HG02763 (cell line): ENCODE measurements around the gene ABCC4.
"Not testable (repeated sequence)": the region's sequence is repeated elsewhere in the genome, so short reads cannot be mapped to it uniquely, and the experiment has no call there.

Source experiments
- ATAC-seq: cut with Tn5 transposase; IDR thresholded peaks from one replicate; pipeline ENCODE4 v1.9.1; 2021; ENCODE audit warnings: mild to moderate bottlenecking, moderate library complexity; ENCODE audit not compliant: unreplicated experiment

ABCC4 gene

DNA sequence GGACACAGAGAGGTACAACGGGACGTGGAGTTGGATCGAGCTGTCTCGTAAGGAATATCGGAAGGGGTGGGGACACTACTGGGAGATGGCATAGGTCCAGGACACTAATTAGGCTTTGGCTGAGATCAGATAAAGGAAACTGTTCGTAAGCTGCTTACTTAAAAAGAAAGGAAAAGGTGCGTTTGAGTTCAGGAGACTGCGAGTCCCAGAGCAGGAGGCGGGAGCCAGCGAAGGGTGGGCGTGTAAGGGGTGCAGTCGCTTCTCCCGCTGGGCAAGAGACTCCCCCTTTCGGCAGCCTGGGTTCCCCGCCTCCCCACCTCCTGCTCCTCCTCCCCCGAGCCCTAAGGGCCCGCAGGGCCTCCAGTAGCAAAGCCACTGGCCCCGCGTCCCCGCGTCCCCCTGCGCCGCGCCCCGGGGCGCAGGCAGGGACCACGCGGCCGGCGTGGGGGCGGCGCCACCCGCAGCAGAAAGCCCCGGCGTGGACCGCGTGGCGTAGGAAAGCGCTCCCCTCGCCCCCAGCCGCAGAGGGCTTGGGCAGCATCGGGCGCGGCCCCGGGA lies 547 bp downstream of the ABCC4 start:
- peak; percentile 37 for ATAC-seq

DNA sequence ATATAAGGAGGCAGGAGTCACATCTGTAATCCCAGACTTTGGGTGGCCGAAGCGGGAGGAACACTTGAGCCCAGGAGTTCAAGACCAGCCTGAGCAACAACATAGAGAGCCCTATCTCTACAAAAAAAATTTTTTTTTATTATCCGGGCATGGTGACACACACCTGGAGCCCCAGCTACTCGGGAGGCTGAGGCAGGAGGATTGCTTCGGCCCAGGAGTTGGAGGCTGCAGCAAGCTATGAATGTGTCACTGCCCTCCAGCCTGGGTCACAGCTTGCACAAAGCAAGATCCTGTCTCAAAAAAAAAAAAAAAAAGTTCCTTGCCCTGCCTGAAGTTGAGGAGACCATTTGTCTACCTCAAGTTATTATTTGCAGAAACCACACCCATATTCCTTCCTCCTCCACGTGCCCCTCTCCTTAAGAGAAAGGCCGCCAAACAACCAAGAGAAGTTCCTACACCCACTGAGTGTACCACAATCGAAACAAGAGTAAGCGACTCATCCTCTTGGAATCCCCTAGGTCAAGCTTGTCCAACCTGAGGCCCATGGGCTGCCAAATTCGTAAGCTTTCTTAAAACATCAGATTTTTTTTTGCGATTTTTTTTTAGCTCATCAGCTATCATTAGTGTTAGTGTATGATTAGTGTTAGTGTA lies 2.2 kb downstream of the ABCC4 start:
- no peak for ATAC-seq

DNA sequence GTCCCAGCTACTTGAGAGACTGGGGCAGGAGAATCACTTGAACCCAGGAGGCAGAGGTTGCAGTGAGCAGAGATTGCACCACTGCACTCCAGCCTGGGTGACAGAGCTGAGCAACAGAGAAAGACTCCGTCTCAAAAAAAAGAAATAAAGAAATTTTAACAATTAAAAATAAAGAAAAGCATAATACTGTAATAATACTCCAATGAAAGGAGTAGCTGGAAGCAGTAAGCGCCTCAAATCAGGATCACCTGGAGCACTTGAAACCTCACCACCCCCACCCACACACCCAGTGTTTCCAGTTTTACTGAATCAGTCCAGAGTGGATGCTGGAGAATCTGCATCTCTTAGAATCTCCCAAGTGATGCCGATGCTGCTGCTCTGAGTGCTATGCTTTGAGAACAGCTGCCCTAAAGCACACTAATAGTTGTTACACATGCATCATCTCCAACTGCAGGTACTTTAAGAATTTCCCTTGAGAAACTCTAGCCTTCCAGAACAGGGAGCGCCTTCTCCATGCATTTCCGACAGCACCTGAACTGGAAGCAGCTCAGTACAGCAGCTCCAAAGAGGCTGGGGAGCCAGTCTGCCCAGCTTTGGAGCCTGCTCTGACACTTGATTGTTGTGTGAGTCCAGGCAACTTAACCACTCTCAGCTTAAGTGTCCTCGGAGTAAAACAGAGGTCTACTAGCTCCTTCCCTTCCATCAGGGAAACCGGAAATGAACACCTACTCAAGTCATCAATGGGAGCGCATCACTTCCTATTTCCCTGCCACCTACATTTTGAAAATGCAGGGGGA lies 2.9 kb downstream of the ABCC4 start:
- ATAC-seq = no peak

DNA sequence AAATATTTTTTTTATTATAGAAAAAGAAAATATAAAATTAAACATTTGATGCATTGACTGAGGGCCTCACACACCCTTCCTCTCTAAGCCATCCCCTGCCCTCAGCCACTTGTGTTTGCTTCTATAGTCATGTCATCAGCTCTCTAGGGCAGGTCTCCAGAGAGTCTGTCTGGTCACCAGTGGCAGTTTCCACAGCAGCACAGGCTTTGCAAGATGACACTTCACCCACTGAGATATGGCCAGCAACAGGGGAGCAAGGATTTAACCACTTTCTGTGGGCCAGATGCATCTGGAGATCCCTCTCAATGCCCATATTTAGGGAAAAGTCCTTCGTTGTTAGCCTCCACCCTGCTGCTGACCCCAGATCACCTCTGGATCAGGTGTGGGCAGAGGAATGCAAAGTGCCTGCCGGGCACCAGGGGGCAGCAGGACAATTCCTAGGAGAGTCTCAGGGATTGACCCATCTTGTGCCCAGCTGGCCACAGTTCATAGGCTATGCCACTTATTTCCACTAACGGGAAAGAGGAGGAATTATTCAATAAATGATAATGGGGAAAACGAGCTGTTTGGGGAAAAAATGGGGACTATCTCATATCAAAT lies 4.8 kb downstream of the ABCC4 start:
- no peak for ATAC-seq

DNA sequence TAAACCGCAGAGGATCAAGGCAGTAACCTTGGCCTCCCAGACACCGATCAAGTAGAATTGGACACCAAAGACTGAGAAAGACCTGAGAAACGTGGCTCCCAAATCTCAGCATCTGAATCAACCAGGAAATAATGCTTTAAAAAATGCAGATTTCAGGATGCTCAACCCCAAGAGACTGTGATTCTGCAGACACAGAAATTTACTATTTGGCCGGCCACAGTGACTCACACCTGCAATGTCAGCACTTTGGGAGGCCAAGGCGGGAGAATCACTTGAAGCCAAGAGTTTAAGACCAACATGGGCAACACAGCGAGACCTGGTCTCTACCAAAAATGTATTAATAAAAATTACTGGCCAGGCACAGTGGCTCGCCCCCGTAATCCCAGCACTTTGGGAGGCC lies 6.2 kb downstream of the ABCC4 start:
- no peak for ATAC-seq

DNA sequence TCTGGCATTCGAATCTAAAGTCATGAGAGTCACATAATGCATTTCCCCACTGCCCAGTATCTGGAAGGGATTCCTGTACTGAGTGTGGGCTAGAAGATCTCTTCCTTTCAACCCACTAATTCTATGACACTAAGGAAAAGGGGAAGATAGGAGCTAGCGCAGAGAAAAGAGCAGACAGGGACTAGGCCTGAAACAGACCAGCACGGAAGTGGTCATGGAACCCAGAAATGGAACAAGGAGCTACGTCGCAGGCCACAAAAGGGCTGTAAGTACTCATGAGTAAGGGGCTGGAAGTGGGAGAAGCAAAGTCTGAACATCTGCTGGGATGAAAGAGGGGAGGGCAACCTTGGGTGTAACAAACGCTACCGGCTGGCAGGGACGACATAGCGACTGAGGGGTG lies 8.6 kb downstream of the ABCC4 start:
- no peak for ATAC-seq

DNA sequence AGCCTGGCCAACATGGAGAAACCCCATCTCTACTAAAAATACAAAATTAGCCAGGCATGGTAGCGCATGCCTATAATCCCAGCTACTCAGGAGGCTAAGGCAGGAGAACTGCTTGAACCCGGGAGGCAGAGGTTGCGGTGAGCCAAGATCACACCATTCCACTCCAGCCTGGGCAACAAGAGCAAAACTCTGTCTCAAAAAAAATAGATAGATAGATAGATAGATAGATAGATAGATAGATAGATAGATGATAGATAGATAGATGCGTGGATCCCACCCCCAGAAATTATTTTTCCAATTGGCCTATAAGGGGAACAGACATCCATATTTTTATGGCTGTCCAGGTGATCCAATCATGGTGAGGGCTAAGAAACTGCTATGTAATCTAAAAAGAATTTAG lies 11.3 kb downstream of the ABCC4 start:
- not testable (repeated sequence) for ATAC-seq

DNA sequence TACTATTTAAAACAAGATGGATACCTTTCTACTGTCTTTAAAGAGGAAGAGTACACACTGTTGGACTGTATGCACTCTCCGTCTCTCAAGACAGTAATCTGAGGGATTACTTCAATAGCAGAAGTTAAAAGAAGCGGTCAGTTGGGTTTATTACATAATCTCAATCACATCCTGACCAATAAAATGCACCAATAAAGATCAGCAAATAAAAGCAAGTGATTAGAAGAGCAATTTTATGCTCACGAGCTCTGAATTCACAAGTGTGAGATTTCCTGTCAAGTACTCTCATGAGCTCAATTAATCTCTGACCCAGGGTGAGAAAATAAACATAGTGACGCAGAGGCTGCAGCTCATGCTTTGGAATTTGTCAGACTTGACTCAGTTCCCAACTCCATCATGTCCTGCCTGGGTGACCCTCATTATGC lies 12.2 kb downstream of the ABCC4 start:
- no peak for ATAC-seq

DNA sequence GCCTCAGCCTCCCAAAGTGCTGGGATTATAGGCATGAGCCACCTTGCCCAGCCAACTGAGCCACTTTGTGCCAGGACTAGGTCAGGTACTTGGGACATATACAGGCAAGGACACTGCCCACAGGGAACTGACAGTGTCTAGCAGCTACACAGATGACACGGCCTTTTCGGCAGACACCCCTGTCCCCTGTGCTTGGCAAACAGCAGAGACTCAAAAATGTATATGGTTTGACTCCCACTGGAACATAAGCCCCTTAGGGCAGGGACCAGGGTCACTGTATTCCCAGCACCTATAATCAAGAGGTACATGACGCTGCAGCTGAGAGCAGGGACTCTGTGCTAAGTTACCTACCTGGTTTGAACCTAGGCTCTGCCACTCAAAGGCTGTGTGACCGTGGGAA lies 16.8 kb downstream of the ABCC4 start:
- ATAC-seq = no peak

DNA sequence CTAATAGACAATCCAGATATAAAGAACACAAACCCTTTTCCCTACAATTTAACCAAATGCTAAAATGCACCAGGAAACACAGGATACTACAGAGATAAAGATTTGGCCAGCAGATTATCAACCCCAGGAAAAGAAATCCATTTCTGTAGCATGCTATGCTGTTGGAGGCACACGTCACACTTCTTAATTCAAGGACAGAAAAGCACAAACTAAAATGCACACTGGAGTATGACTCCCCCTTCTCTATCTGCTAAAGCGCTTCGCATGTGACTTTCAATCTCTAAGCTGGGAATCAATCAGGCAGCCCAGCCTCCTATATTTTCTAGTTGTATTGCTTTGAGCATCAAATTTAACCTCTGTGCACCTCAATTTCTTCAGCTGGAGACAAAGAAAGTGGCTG lies 22.2 kb downstream of the ABCC4 start:
- ATAC-seq = no peak

DNA sequence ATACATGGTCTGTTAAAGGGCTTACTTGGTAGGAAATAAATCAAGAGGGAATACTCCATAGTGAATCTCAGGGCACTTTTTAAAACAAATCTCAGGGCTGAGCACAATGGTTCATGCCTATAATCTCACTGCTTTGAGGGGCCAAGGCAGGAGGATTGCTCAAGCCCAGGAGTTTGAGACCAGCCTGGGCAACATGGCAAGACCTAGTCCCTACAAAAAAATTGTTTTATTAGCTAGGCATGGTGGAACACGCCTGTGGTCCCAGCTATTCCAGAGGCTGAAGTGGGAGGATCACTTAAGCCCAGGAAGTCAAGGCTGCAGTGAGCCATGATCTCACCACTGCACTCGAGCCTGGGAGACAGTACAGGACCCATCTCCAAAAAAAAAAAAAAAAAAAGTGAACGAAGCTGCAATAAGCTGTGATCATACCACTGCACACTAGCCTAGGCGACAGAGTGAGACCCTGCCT lies 25.2 kb downstream of the ABCC4 start:
- no peak for ATAC-seq

DNA sequence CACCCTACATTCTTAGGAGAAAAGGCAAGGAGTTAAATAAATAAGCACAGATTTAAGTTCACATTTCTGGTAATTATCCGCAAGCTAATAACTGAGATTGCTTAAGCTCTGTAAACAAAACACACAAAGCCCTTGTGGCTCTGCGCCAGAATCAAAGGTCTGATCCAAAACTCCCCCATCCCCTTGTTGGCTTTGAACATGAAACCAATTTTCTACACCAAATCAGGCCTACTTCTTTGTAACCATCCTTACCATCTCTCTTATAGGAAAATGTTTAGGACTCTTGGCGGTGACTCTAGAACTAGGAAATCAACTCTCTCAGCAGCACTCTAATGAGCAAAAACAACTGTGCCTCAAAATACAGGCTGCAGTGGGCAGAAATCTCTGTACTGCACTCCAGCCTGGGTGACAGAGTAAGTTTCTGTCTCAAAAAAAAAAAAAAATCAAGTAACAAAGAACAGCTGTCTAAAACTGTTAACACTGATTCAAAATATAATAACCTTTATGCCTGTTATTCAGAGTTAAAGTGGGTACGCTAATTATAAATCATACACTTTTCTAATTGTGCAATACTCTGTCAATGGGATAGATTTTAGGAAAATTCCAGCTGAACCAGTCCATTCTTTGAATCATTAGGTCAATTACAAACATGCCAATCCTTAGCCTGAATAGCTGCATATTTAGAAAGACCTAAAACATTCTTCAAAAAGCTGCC lies 25.8 kb downstream of the ABCC4 start:
- ATAC-seq = no peak

DNA sequence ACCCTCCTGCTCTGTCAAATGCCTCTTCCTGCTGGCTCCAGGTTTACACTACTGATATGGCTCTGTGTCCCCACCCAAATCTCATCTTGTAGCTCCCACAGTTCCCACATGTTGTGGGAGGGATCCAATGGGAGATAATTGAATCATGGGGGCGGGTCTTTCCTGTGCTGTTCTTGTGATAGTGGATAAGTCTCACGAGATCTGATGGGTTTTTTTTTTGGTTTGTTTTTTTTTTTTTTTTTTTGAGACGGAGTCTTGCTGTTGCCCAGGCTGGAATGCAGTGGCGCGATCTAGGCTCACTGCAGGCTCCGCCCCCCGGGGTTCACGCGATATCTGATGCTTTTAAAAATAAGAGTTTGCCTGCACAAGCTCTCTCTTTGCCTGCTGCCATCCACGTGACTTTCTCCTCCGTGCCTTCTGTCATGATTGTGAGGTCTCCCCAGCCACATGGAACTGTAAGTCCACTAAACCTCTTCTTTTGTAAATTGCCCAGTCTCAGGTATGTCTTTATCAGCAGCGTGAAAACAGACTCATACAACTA lies 27.6 kb downstream of the ABCC4 start:
- not testable (repeated sequence) for ATAC-seq

DNA sequence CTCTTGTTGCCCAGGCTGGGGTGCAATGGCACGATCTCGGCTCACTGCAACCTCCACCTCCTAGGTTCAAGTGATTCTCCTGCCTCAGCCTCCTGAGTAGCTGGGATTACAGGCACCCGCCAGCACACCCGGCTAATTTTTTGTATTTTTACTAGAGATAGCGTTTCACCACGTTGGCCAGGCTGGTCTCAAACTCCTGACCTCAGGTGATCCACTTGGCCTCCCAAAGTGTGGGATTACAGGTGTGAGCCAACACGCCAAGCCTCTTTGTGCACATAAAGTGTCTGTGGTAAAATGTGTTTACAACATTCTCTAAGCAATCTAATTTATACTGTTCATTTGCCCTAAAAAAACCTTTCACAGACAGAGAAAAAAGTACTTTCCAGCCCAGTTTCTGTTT lies 29.2 kb downstream of the ABCC4 start:
- ATAC-seq = not testable (repeated sequence)

DNA sequence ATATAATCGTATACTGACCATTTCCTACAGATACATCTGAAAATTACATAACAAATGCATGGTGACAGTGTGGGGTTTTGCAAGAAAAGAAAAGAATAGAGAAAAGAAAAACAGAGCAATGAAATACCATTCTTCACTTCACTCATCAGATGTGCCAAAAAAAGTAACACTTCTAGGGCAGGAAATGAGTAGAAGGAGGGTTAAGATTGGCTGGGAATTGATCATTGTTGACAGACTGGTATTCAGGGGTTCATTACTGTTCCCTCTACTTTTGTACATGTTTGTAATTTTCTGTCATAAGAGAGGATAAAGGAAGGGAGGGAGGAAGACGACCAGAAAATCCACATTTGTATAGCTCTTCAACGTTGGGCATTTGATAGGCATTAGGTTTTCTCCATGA lies 31.5 kb downstream of the ABCC4 start:
- no peak for ATAC-seq

DNA sequence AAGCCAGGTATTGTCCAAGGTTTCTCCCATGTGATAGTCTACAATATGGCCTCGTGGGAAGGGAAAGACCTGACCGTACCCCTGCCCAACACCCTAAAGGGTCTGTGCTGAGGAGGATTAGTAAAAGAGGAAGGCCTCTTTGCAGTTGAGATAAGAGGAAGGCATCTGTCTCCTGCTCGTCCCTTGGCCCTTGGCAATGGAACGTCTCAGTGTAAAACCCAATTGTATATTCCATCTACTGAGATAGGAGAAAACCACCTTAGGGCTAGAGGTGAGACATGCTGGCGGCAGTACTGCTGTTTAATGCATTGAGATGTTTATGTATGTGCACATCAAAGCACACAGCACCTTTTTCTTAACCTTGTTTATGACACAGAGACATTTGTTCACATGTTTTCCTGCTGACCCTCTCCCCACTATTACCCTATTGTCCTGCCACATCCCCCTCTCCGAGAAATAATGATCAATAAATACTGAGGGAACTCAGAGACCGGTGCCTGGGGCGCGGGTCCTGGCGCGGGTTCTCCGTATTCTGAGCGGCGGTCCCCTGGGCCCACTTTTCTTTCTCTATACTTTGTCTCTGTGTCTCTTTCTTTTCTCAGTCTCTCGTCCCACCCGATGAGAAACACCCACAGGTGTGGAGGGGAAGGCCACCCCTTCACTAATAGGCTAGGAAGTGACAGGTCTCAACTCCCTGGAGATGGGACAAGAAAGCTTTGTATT lies 32.7 kb downstream of the ABCC4 start:
- not testable (repeated sequence) for ATAC-seq

DNA sequence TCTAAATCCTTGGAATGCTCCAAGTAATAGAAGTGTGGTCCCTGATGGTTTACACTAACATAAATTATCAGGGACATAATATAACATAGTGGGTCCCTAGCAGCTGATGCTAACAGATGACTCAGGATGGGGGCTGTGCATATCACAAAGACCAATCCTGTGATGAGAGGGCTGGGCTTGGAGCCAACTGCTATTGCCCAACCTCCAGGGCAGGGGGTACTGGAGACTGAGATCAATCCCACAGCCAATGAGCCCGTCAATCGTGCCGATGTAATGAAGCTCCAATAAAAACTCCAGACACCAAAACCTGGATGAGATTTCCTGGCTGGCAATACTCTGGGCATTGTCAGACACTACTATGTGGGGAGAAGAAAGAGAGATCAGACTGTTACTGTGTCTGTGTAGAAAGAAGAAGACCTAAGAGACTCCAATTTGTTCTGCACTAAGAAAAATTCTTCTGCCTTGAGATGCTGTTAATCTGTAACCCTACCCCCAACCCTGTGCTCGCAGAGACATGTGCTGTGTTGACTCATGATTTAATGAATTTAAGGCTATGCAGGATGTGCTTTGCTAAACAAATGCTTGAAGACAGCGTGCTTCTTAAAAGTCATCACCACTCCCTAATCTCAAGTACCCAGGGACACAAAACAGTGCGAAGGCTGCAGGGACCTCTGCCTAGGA lies 33.4 kb downstream of the ABCC4 start:
- no peak for ATAC-seq

DNA sequence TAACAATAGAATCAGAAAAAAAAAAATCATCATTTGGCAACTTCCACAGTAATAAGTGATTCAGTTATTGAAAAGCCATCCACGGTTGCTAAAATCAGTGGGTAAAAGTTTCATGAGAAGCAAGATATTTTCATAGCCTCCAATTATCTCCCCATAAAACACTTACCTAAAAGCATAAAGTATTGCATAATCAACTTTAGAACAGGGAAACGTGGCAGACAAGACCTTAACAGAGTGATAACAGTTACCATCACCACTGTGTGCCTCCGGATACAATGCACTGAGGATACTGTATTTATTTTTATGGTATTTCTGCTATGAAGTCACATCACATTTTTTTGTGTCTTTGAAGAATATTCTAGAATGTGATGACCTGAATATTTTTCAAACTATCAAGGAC lies 37.0 kb downstream of the ABCC4 start:
- no peak for ATAC-seq

DNA sequence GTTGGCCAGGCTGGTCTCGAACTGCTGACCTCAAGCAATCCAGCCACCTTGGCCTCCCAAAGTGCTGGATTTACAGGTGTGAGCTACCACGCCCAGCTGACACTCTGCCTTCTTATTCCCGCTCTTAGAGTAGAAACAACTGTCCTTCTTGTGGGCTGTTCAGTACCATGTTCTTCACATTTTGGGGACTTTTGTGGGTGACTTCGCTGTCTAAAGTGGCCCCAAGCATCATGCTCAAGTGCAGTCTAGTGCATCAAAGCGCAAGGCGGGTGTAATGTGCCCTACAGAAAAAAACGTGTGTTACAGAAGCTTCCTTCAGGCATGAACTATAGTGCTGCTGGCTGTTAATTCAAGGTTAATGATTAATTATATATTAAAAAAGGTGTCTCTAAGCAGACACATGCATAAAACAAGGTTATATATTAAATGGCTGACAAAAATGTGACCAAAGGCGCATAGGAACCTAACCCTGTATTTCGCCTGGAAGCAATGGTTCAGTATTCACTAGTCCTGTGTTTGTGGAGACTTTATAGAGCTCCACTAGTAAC lies 38.3 kb downstream of the ABCC4 start:
- ATAC-seq = no peak
